GM19025 (cell line): ENCODE measurements around the gene RNF227.

Experiments
- ATAC-seq: cut with Tn5 transposase; IDR thresholded peaks from one replicate; pipeline ENCODE4 v1.9.1; 2021; ENCODE audit warnings: mild to moderate bottlenecking, low read depth, moderate library complexity; ENCODE audit not compliant: unreplicated experiment

The RNF227 gene

GRCh38 chr17:7893187-7893880, 22.8 kb downstream of the RNF227 start:
- ATAC-seq: no peak

GRCh38 chr17:7889166-7889955, 26.7 kb downstream of the RNF227 start:
- ATAC-seq: no peak

- ATAC-seq: no peak
Measured at GRCh38 chr17:7888184-7888920, 27.7 kb downstream of the RNF227 start, which contains the start of gene CHD3. Gene CHD3, plus strand, starts transcription at chr17:7888789. Its CDS starts 212 bp downstream, at chr17:7889001.

GRCh38 chr17:7887482-7888183, 28.5 kb downstream of the RNF227 start:
- ATAC-seq: peak; percentile 39

GRCh38 chr17:7887038-7887481, 29.0 kb downstream of the RNF227 start:
- no peak for ATAC-seq

GRCh38 chr17:7886227-7887037, 29.7 kb downstream of the RNF227 start:
- no peak for ATAC-seq

- ATAC-seq: no peak
Measured at GRCh38 chr17:7885367-7886226, 30.5 kb downstream of the RNF227 start.

- ATAC-seq: no peak
Measured at GRCh38 chr17:7884581-7885366, 31.3 kb downstream of the RNF227 start.

GRCh38 chr17:7883781-7884386, 32.2 kb downstream of the RNF227 start:
- ATAC-seq: no peak

GRCh38 chr17:7882629-7883028, 33.5 kb downstream of the RNF227 start:
- no peak for ATAC-seq

GRCh38 chr17:7882068-7882467, 34.0 kb downstream of the RNF227 start:
- no peak for ATAC-seq

- ATAC-seq: no peak
Measured at GRCh38 chr17:7881276-7882054, 34.6 kb downstream of the RNF227 start.

- no peak for ATAC-seq
Measured at GRCh38 chr17:7880076-7880868, 35.8 kb downstream of the RNF227 start.

- no peak for ATAC-seq
Measured at GRCh38 chr17:7878234-7878633, 37.9 kb downstream of the RNF227 start.

- ATAC-seq: no peak
Measured at GRCh38 chr17:7875804-7876370, 40.2 kb downstream of the RNF227 start.

GRCh38 chr17:7873051-7873450, 43.0 kb downstream of the RNF227 start:
- ATAC-seq: no peak
